Neural cell (in vitro differentiated cells): ENCODE results near the gene GNG13. TPM values are rescaled to one million over a fixed set of nuclear protein-coding genes. Genes with fewer than 3 reads are reported as not detected.

Experiments used
- H2AFZ ChIP-seq: fragments of 200-600, 300-800 bp; sonication (generic), shearing (Covaris generic); 2 replicates; pipeline ENCODE4 v1.6.0; 2014; ENCODE audit warnings: low read depth, mild to moderate bottlenecking, antibody characterized with exemption, low read length, moderate library complexity
- H3F3A ChIP-seq: fragments of 200-600 bp; shearing (Covaris generic); 2 replicates; pipeline ENCODE4 v1.6.1; 2016; ENCODE audit warnings: mild to moderate bottlenecking, moderate library complexity, mixed read lengths, antibody characterized with exemption, low read length; ENCODE audit not compliant: insufficient read depth, poor library complexity, severe bottlenecking
- H3K27ac ChIP-seq: fragments of 200-600, 300-800 bp; sonication (generic), shearing (Covaris generic); 2 replicates; pipeline ENCODE4 v1.5.1; 2014; ENCODE audit warnings: mild to moderate bottlenecking, low read length, moderate library complexity
- H3K27me3 ChIP-seq: fragments of 300-800, 200-600 bp; sonication (generic), shearing (Covaris generic); 2 replicates; pipeline ENCODE4 v1.6.0; 2014; ENCODE audit warnings: mild to moderate bottlenecking, low read depth, low read length, moderate library complexity; ENCODE audit not compliant: insufficient read depth
- H3K36me3 ChIP-seq: fragments of 300-800, 200-600 bp; sonication (generic), shearing (Covaris generic); 2 replicates; pipeline ENCODE4 v1.5.1; 2014; ENCODE audit warnings: mild to moderate bottlenecking, antibody characterized with exemption, low read length, moderate library complexity; ENCODE audit not compliant: insufficient read depth
- H3K4me2 ChIP-seq: fragments of 300-800, 200-600 bp; sonication (generic), shearing (Covaris generic); 2 replicates; pipeline ENCODE4 v1.6.0; 2014; ENCODE audit warnings: mild to moderate bottlenecking, low read length
- H3K4me3 ChIP-seq: fragments of 300-800, 200-600 bp; sonication (generic), shearing (Covaris generic); 2 replicates; pipeline ENCODE4 v1.5.1; 2014; ENCODE audit warnings: mild to moderate bottlenecking, low read length, moderate library complexity
- H3K79me2 ChIP-seq: fragments of 200-600 bp; shearing (Covaris generic); replicated peaks from 2 replicates; pipeline ENCODE4 v1.6.0; 2014; ENCODE audit warnings: mild to moderate bottlenecking, low read length, moderate library complexity; ENCODE audit not compliant: insufficient read depth
- H3K9ac ChIP-seq: fragments of 300-800, 200-600 bp; sonication (generic), shearing (Covaris generic); 2 replicates; pipeline ENCODE4 v1.6.1; 2016; ENCODE audit warnings: mild to moderate bottlenecking, low read length, mixed read lengths
- H3K9me2 ChIP-seq: fragments of 200-600 bp; shearing (Covaris generic); 2 replicates; pipeline ENCODE4 v1.6.1; 2016; ENCODE audit warnings: mild to moderate bottlenecking, low read length, mixed read lengths; ENCODE audit not compliant: insufficient read depth
- H3K9me3 ChIP-seq: fragments of 200-600, 300-800 bp; sonication (generic), shearing (Covaris generic); 2 replicates; pipeline ENCODE4 v1.6.1; 2016; ENCODE audit warnings: mild to moderate bottlenecking, mixed run types, low read length, moderate library complexity, mixed read lengths
- H4K20me1 ChIP-seq: fragments of 200-600 bp; shearing (Covaris generic); 2 replicates; pipeline ENCODE4 v1.6.1; 2016; ENCODE audit warnings: mild to moderate bottlenecking, mixed run types; ENCODE audit not compliant: insufficient read depth
- EP300 ChIP-seq: fragments of 450-650 bp; conservative IDR thresholded peaks from 2 replicates; pipeline ENCODE4 v1.6.1; 2014; ENCODE audit warnings: antibody characterized with exemption, mild to moderate bottlenecking, moderate library complexity; ENCODE audit not compliant: poor library complexity, severe bottlenecking
- MXI1 ChIP-seq: fragments of 450-650 bp; conservative IDR thresholded peaks from 2 replicates; pipeline ENCODE4 v1.6.1; 2014; ENCODE audit warnings: antibody characterized with exemption, mild to moderate bottlenecking; ENCODE audit not compliant: poor library complexity, severe bottlenecking
- POLR2AphosphoS5 ChIP-seq: IDR thresholded peaks from 2 replicates; pipeline ENCODE4 v1.6.1; 2012
- RAD21 ChIP-seq: fragments of 450-650 bp; conservative IDR thresholded peaks from 2 replicates; pipeline ENCODE4 v1.6.1; 2014; ENCODE audit warnings: antibody characterized with exemption, mild to moderate bottlenecking, moderate library complexity
- SMC3 ChIP-seq: fragments of 450-650 bp; conservative IDR thresholded peaks from 2 replicates; pipeline ENCODE4 v1.6.1; 2014; ENCODE audit warnings: antibody characterized with exemption, mild to moderate bottlenecking, moderate library complexity; ENCODE audit not compliant: poor library complexity
- TAF1 ChIP-seq: IDR thresholded peaks from 2 replicates; pipeline ENCODE4 v1.6.1; 2012; ENCODE audit warnings: low read depth
- polyA plus RNA-seq: library from polyadenylated mRNA; depleted of rRNA; stranded (reverse); fragments of >200 nt; gene quantifications from 2 replicates; pipeline ENCODE4 v1.2.3, GENCODE V29; 2014
- TF ChIP-seq, protein P1 (sequence below): fragments of 450-650 bp; IDR thresholded peaks from 2 replicates; pipeline ENCODE4 v1.5.1; 2014; ENCODE audit warnings: antibody characterized with exemption, mild to moderate bottlenecking, moderate library complexity; ENCODE audit not compliant: poor library complexity, severe bottlenecking

The GNG13 gene
- polyA plus RNA-seq, 1 donor from 2014 or later, result not detected

DNA sequence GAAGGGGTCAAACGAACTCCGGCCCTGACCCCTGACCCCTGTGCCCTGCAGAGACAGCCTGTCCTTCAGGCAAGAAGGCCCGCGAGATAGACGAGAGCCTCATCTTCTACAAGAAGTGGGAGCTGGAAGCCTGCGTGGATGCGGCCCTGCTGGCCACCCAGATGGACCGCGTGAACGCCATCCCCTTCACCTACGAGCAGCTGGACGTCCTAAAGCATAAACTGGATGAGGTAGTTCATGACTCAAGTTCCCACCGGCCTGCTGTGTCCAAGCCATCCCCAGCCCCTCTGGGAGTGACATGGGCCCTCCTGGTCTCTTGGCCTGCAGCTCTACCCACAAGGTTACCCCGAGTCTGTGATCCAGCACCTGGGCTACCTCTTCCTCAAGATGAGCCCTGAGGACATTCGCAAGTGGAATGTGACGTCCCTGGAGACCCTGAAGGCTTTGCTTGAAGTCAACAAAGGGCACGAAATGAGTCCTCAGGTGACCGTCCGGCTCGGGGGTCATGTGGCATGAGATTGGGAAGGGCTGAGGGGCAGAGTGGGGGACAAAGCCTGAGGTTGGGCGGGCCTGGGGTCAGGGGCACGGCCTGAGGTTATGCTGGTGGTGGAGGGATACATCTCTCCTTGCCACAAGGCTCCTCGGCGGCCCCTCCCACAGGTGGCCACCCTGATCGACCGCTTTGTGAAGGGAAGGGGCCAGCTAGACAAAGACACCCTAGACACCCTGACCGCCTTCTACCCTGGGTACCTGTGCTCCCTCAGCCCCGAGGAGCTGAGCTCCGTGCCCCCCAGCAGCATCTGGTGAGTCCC, 34.3 kb downstream of the GNG13 start:
- H3K36me3 ChIP-seq, result no peaks in the 10 kb centered on the region
- H3K9ac ChIP-seq, result no peak overlapping the region
- no peak overlapping the region for H2AFZ ChIP-seq
- H3K27ac ChIP-seq, result no peak overlapping the region
- no peak overlapping the region for H3K4me2 ChIP-seq
- no peaks in the 10 kb centered on the region for H4K20me1 ChIP-seq
- TF ChIP-seq POLR2AphosphoS5, result no peak
- no peak for TF ChIP-seq RAD21
- TF ChIP-seq, protein P1, sequence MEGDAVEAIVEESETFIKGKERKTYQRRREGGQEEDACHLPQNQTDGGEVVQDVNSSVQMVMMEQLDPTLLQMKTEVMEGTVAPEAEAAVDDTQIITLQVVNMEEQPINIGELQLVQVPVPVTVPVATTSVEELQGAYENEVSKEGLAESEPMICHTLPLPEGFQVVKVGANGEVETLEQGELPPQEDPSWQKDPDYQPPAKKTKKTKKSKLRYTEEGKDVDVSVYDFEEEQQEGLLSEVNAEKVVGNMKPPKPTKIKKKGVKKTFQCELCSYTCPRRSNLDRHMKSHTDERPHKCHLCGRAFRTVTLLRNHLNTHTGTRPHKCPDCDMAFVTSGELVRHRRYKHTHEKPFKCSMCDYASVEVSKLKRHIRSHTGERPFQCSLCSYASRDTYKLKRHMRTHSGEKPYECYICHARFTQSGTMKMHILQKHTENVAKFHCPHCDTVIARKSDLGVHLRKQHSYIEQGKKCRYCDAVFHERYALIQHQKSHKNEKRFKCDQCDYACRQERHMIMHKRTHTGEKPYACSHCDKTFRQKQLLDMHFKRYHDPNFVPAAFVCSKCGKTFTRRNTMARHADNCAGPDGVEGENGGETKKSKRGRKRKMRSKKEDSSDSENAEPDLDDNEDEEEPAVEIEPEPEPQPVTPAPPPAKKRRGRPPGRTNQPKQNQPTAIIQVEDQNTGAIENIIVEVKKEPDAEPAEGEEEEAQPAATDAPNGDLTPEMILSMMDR, result no peak
- no peak for TF ChIP-seq TAF1
- TF ChIP-seq MXI1, result no peak
- TF ChIP-seq SMC3, result no peak
- no peaks in the 10 kb centered on the region for H3K9me2 ChIP-seq
- no peaks in the 10 kb centered on the region for H3K27me3 ChIP-seq
- H3K4me3 ChIP-seq, result no peak overlapping the region
- H3K79me2 ChIP-seq, result no peaks in the 10 kb centered on the region
- H3K9me3 ChIP-seq, result no peaks in the 10 kb centered on the region
- H3F3A ChIP-seq, result no peaks in the 10 kb centered on the region

DNA sequence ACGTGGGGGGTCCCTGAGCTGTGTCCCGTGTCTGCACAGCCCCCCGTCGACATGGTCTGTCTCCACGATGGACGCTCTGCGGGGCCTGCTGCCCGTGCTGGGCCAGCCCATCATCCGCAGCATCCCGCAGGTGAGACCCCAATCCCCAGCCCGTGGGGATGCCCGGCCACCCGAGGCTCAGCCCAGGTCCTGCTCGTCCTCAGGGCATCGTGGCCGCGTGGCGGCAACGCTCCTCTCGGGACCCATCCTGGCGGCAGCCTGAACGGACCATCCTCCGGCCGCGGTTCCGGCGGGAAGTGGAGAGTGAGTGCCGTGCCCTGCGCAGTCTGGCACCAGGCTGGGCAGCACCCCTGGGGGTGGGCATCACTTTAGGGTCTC, 35.1 kb downstream of the GNG13 start:
- no peak overlapping the region for H3K4me3 ChIP-seq
- H3K27me3 ChIP-seq, result no peaks in the 10 kb centered on the region
- H3K27ac ChIP-seq, result no peak overlapping the region
- H3K4me2 ChIP-seq, result no peak overlapping the region
- H3F3A ChIP-seq, result no peaks in the 10 kb centered on the region
- no peak overlapping the region for H3K9ac ChIP-seq
- no peaks in the 10 kb centered on the region for H3K9me3 ChIP-seq
- H3K9me2 ChIP-seq, result no peaks in the 10 kb centered on the region
- H3K79me2 ChIP-seq, result no peaks in the 10 kb centered on the region
- no peak overlapping the region for H2AFZ ChIP-seq
- no peak for TF ChIP-seq SMC3
- H3K36me3 ChIP-seq, result no peaks in the 10 kb centered on the region
- no peaks in the 10 kb centered on the region for H4K20me1 ChIP-seq

DNA sequence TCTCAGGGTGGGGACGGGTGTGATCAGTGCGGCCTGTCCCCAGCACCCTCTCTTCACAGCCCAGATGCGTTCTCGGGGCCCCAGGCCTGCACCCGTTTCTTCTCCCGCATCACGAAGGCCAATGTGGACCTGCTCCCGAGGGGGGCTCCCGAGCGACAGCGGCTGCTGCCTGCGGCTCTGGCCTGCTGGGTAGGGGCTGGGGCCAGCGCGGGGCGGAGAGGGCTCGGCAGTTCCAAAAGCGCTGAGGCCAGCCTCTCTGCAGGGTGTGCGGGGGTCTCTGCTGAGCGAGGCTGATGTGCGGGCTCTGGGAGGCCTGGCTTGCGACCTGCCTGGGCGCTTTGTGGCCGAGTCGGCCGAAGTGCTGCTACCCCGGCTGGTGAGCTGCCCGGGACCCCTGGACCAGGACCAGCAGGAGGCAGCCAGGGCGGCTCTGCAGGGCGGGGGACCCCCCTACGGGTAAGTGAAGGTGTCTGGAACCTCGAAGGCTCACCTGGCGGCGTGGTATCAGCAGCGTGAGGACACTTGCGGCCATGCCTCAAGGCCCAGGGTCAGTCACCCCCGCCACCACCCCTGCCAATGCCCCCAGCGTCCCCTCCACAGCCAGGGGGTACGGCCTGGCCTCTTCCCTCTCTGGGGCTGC, 35.6 kb downstream of the GNG13 start:
- H3K9ac ChIP-seq, result no peak overlapping the region
- no peaks in the 10 kb centered on the region for H3K36me3 ChIP-seq
- H3K4me2 ChIP-seq, result no peak overlapping the region
- no peaks in the 10 kb centered on the region for H3K9me2 ChIP-seq
- TF ChIP-seq POLR2AphosphoS5 (no peak), SMC3 (no peak), MXI1 (no peak), EP300 (no peak)
- TF ChIP-seq, protein P1, result no peak
- H3K27ac ChIP-seq, result no peak overlapping the region
- no peaks in the 10 kb centered on the region for H3K9me3 ChIP-seq
- no peaks in the 10 kb centered on the region for H4K20me1 ChIP-seq
- no peaks in the 10 kb centered on the region for H3K27me3 ChIP-seq
- H3K79me2 ChIP-seq, result no peaks in the 10 kb centered on the region
- H2AFZ ChIP-seq, result no peak overlapping the region
- H3F3A ChIP-seq, result no peaks in the 10 kb centered on the region
- H3K4me3 ChIP-seq, result no peak overlapping the region
